Lower lobe of right lung (tissue), 2 donors: ENCODE measurements around the gene TBC1D19. TPM values are rescaled to one million over a fixed set of nuclear protein-coding genes. Genes with fewer than 3 reads are reported as not detected.

ENCODE experiments used
- ATAC-seq, 2 donors: fragments of 200-7000 bp; cut with Tn5 transposase; one replicate each; pipeline ENCODE4 v1.9.1; 2020 to 2022; ENCODE audit warnings: mild to moderate bottlenecking in 2 of 2, moderate library complexity in 2 of 2
- DNase-seq: peaks from one replicate; pipeline ENCODE4 v3.0.0-alpha.2; 2020
- H3K27ac ChIP-seq: fragments of 200-600 bp; one replicate; pipeline ENCODE4 v1.8.0; 2022
- H3K27me3 ChIP-seq: fragments of 200-600 bp; one replicate; pipeline ENCODE4 v1.8.0; 2022; ENCODE audit warnings: low read depth
- H3K36me3 ChIP-seq: fragments of 200-600 bp; one replicate; pipeline ENCODE4 v1.8.0; 2022; ENCODE audit warnings: mild to moderate bottlenecking
- H3K4me1 ChIP-seq: fragments of 200-600 bp; one replicate; pipeline ENCODE4 v1.8.0; 2022
- H3K4me3 ChIP-seq: fragments of 200-600 bp; one replicate; pipeline ENCODE4 v1.8.0; 2022; ENCODE audit warnings: mild to moderate bottlenecking
- H3K9me3 ChIP-seq: fragments of 200-600 bp; one replicate; pipeline ENCODE4 v1.8.0; 2022
- CTCF ChIP-seq: fragments of 200-600 bp; IDR thresholded peaks from one replicate; pipeline ENCODE4 v1.8.0; 2022; ENCODE audit warnings: antibody characterized with exemption, mild to moderate bottlenecking
- intact Hi-C: fragments of 100-400 bp; cut with DNase I; formaldehyde crosslinking; loops from one replicate; pipeline ENCODE4 v1.11.0; 2022
- total RNA-seq: library from RNA; stranded (reverse); fragmentation: NEBNext Ultra II Directional; extraction: Animal tissue kit (Norgen Biotek cat#: 25700); gene quantifications from one replicate; pipeline ENCODE4 v1.2.1, GENCODE V29; 2021
- donor health status: DM: no; HTN: yes; CAD: no; lungs with severe emphysema.

Gene TBC1D19
- total RNA-seq, 1 donor from 2014 or later: 12.5 TPM

- TF ChIP-seq CTCF: no peak
- no peak for ATAC-seq
Measured at GRCh38 chr4:26785810-26786209, 201.9 kb downstream of the TBC1D19 start.

GRCh38 chr4:26786916-26787315, 203.0 kb downstream of the TBC1D19 start:
- Histone ChIP-seq H3K4me1 (peaks cover 18% of the 10 kb centered on the region), H3K9me3 (no peaks in the 10 kb centered on the region), H3K27me3 (no peaks in the 10 kb centered on the region), H3K4me3 (no peak overlapping the region), H3K36me3 (no peaks in the 10 kb centered on the region), H3K27ac (no peak overlapping the region)
- no peak for TF ChIP-seq CTCF
- ATAC-seq (no peak), DNase-seq (no peak)
- intact Hi-C loops: no loop called here

More at GRCh38 chr4:26785810-26786209, 201.9 kb downstream of the TBC1D19 start:
- intact Hi-C loops: no loop called here
- Histone ChIP-seq H3K9me3 (no peaks in the 10 kb centered on the region), H3K27ac (no peak overlapping the region), H3K27me3 (no peaks in the 10 kb centered on the region), H3K36me3 (no peaks in the 10 kb centered on the region), H3K4me1 (peaks cover 18% of the 10 kb centered on the region), H3K4me3 (no peak overlapping the region)
- DNase-seq: no peak

GRCh38 chr4:26787461-26788340, 203.8 kb downstream of the TBC1D19 start:
- peak; percentile 41 for TF ChIP-seq CTCF
- DNase-seq (no peak), ATAC-seq (peak; percentile 54 to 77)
- Histone ChIP-seq H3K27me3 (no peaks in the 10 kb centered on the region), H3K9me3 (no peaks in the 10 kb centered on the region), H3K4me3 (no peak overlapping the region), H3K4me1 (peaks cover 18% of the 10 kb centered on the region), H3K27ac (peak overlapping the region; percentile 48), H3K36me3 (no peaks in the 10 kb centered on the region)
- intact Hi-C loops: no loop called here

- Histone ChIP-seq H3K4me3 (no peak overlapping the region), H3K4me1 (peaks cover 18% of the 10 kb centered on the region), H3K27me3 (no peaks in the 10 kb centered on the region), H3K27ac (peak overlapping the region; percentile 48), H3K36me3 (no peaks in the 10 kb centered on the region), H3K9me3 (no peaks in the 10 kb centered on the region)
- DNase-seq (no peak), ATAC-seq (no peak)
- intact Hi-C loops: no loop called here
- no peak for TF ChIP-seq CTCF
Measured at GRCh38 chr4:26788341-26788733, 204.5 kb downstream of the TBC1D19 start.

GRCh38 chr4:26789208-26789607, 205.3 kb downstream of the TBC1D19 start:
- no peak for DNase-seq
- Histone ChIP-seq H3K27ac (no peak overlapping the region), H3K4me3 (no peak overlapping the region), H3K4me1 (peaks cover 18% of the 10 kb centered on the region), H3K9me3 (no peaks in the 10 kb centered on the region), H3K27me3 (no peaks in the 10 kb centered on the region), H3K36me3 (no peaks in the 10 kb centered on the region)
- intact Hi-C loops: no loop called here
- no peak for TF ChIP-seq CTCF
- ATAC-seq: no peak
